Ramos (cell line): ENCODE results near the gene KLF6.

Experiments used
- in situ Hi-C: fragments of 300-500 bp; cut with MboI; formaldehyde crosslinking; loops from one replicate; pipeline ENCODE4 v1.14.3; 2022; ENCODE audit warnings: low sequenced_read_pairs; ENCODE audit not compliant: unreplicated experiment

The KLF6 gene

GRCh38 chr10:3812141-3812540, 27.1 kb upstream of the KLF6 start:
- in situ Hi-C loops = no loop called here

GRCh38 chr10:3811291-3811870, 26.4 kb upstream of the KLF6 start:
- in situ Hi-C loops = no loop called here

GRCh38 chr10:3808689-3809199, 23.7 kb upstream of the KLF6 start:
- in situ Hi-C loops = no loop called here

- in situ Hi-C loops = no loop called here
These were observed 23.0 kb upstream of the KLF6 start for GRCh38 chr10:3807928-3808496.

GRCh38 chr10:3807211-3807927, 22.4 kb upstream of the KLF6 start:
- in situ Hi-C loops = no loop called here

GRCh38 chr10:3806603-3807002, 21.6 kb upstream of the KLF6 start:
- in situ Hi-C loops = no loop called here

GRCh38 chr10:3805791-3806461, 20.9 kb upstream of the KLF6 start:
- in situ Hi-C loops = no loop called here

- in situ Hi-C loops = no loop called here
These were observed 20.3 kb upstream of the KLF6 start for GRCh38 chr10:3805201-3805790.

- in situ Hi-C loops = no loop called here
These were observed 19.1 kb upstream of the KLF6 start for GRCh38 chr10:3803927-3804741.

GRCh38 chr10:3803295-3803926, 18.4 kb upstream of the KLF6 start:
- in situ Hi-C loops = no loop called here

GRCh38 chr10:3802526-3803265, 17.7 kb upstream of the KLF6 start:
- in situ Hi-C loops = no loop called here

GRCh38 chr10:3801558-3802192, 16.7 kb upstream of the KLF6 start:
- in situ Hi-C loops = no loop called here

- in situ Hi-C loops = no loop called here
These were observed 15.6 kb upstream of the KLF6 start for GRCh38 chr10:3800586-3800985.

GRCh38 chr10:3797750-3798149, 12.7 kb upstream of the KLF6 start:
- in situ Hi-C loops = no loop called here

GRCh38 chr10:3793553-3793952, 8.5 kb upstream of the KLF6 start:
- in situ Hi-C loops = no loop called here

- in situ Hi-C loops = no loop called here
These were observed 7.8 kb upstream of the KLF6 start for GRCh38 chr10:3792710-3793219.

- in situ Hi-C loops = no loop called here
These were observed 7.1 kb upstream of the KLF6 start for GRCh38 chr10:3791974-3792633.

GRCh38 chr10:3790858-3791257, 5.8 kb upstream of the KLF6 start:
- in situ Hi-C loops = no loop called here
